ENCODE data around the gene PP2D1. TPM values are rescaled to one million over a fixed set of nuclear protein-coding genes. Genes with fewer than 3 reads are reported as not detected.

PP2D1 gene
- total RNA-seq, 1 experiment from 2014 or later = not detected

GRCh38 chr3:19960696-19961095 lies 51.4 kb downstream of the PP2D1 start:
- ATAC-seq (no peak), DNase-seq (ENCODE audit: low read depth, low spot score) (no peak)
- Histone ChIP-seq H3K4me2 (ENCODE audit: low read length) (no peak overlapping the region), H3K9me2 (ENCODE audit: insufficient read depth) (no peaks in the 10 kb centered on the region), H3K27me3 (ENCODE audit: insufficient read depth, low read length) (no peaks in the 10 kb centered on the region), H3K4me3 (replicated peaks in 1 of 2; ENCODE audit: low read depth in 1 of 2, low read length in 2 of 2) (no peak overlapping the region), H3K79me2 (ENCODE audit: insufficient read depth, low read length) (peaks cover 94% of the 10 kb centered on the region), H2AFZ (ENCODE audit: low read depth, low read length, poor library complexity, severe bottlenecking) (no peak overlapping the region), H3K36me3 (ENCODE audit: control insufficient read depth in 1 of 2, insufficient read depth in 2 of 2, low read length in 2 of 2) (peaks cover 0 to 2% of the 10 kb centered on the region in 2 experiments; a peak in 1 of 4 replicates), H3K9ac (ENCODE audit: low read length) (no peak overlapping the region), H3K4me1 (ENCODE audit: control insufficient read depth in 1 of 2, insufficient read depth in 2 of 2, low read length in 2 of 2) (peaks cover 12 to 19% of the 10 kb centered on the region in 2 experiments), H3K27ac (ENCODE audit: low read depth, low read length) (no peak overlapping the region), H4K20me1 (ENCODE audit: insufficient read depth) (no peaks in the 10 kb centered on the region), H3K9me3 (ENCODE audit: control insufficient read depth in 1 of 2, insufficient read depth in 1 of 2, low read depth in 1 of 2, low read length in 2 of 2) (no peaks in the 10 kb centered on the region)
- POLR2A ChIA-PET = no interaction called here
- BruUV-seq (replicated peaks) = no TSS peak
- intact Hi-C loops (cut with micrococcal nuclease) = no loop called here
- RAD21 ChIA-PET (ENCODE audit: low non-redundant PET in 1 of 2, low total read pairs in 2 of 2, uncharacterized antibody in 2 of 2, unreplicated experiment in 2 of 2) = no interaction called here
- TF ChIP-seq RAD21 (IDR thresholded peaks at IDR 0.05; ENCODE audit: low read depth) (no peak), SP1 (IDR thresholded peaks at IDR 0.05; ENCODE audit: low read depth) (no peak), ZFX (IDR thresholded peaks at IDR 0.05) (no peak), YY1 (IDR thresholded peaks at IDR 0.05; ENCODE audit: extremely low read depth, insufficient replicate concordance, low read depth, low read length) (no peak)
- CTCF ChIA-PET = no interaction called here

DNA sequence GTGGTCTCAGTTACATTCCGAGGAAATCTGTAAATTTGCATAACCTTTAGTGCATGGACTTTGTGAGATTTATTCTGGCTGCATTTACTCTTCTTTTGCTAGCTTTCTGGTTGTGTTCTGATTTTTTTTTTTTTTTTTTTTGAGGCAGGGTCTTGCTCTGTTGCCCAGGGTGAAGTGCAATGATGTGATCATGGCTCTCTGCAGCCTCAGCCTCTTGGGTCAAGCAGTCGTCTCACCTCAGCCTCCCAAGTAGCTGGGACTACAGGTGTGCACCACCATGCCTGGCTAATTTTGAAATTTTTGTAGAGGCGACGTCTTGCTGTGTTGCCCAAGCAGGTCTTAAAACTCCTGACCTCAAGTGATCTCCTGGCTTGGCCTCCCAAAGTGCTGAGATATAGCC lies 52.6 kb downstream of the PP2D1 start:
- H3K4me3 ChIP-seq (replicated peaks in 1 of 2; ENCODE audit: low read depth in 1 of 2, low read length in 2 of 2) = no peak overlapping the region
- H4K20me1 ChIP-seq (ENCODE audit: insufficient read depth) = no peaks in the 10 kb centered on the region
- H3K9me2 ChIP-seq (ENCODE audit: insufficient read depth) = no peaks in the 10 kb centered on the region
- H3K36me3 ChIP-seq (ENCODE audit: control insufficient read depth in 1 of 2, insufficient read depth in 2 of 2, low read length in 2 of 2) = peaks cover 0 to 2% of the 10 kb centered on the region in 2 experiments; a peak in 1 of 4 replicates
- intact Hi-C loops (cut with micrococcal nuclease) = no loop called here
- no peak overlapping the region for H2AFZ ChIP-seq (ENCODE audit: low read depth, low read length, poor library complexity, severe bottlenecking)
- RAD21 ChIA-PET (ENCODE audit: low non-redundant PET in 1 of 2, low total read pairs in 2 of 2, uncharacterized antibody in 2 of 2, unreplicated experiment in 2 of 2) = no interaction called here
- H3K27me3 ChIP-seq (ENCODE audit: insufficient read depth, low read length) = no peaks in the 10 kb centered on the region
- POLR2A ChIA-PET = no interaction called here
- no peak for DNase-seq (ENCODE audit: low read depth, low spot score)
- H3K79me2 ChIP-seq (ENCODE audit: insufficient read depth, low read length) = peaks cover 94% of the 10 kb centered on the region
- H3K9ac ChIP-seq (ENCODE audit: low read length) = no peak overlapping the region
- no TSS peak for BruUV-seq (replicated peaks)
- no peak overlapping the region for H3K4me2 ChIP-seq (ENCODE audit: low read length)
- peaks cover 12 to 23% of the 10 kb centered on the region in 2 experiments for H3K4me1 ChIP-seq (ENCODE audit: control insufficient read depth in 1 of 2, insufficient read depth in 2 of 2, low read length in 2 of 2)
- H3K27ac ChIP-seq (ENCODE audit: low read depth, low read length) = no peak overlapping the region
- ATAC-seq = no peak
- no peaks in the 10 kb centered on the region for H3K9me3 ChIP-seq (ENCODE audit: control insufficient read depth in 1 of 2, insufficient read depth in 1 of 2, low read depth in 1 of 2, low read length in 2 of 2)
- CTCF ChIA-PET = no interaction called here
- TF ChIP-seq ZNF274 (IDR thresholded peaks at IDR 0.05; ENCODE audit: low read depth, low read length) = no peak
- TF ChIP-seq JUND (IDR thresholded peaks at IDR 0.05) = no peak
- no peak for TF ChIP-seq EGR1 (IDR thresholded peaks at IDR 0.05; ENCODE audit: low read depth)
- no peak for TF ChIP-seq RAD21 (IDR thresholded peaks at IDR 0.05; ENCODE audit: low read depth)
- no peak for TF ChIP-seq SIN3A (IDR thresholded peaks at IDR 0.05; ENCODE audit: low read depth)
- no peak for TF ChIP-seq SRF (IDR thresholded peaks at IDR 0.05; ENCODE audit: low read depth)
- TF ChIP-seq EZH2phosphoT487 (IDR thresholded peaks at IDR 0.05; ENCODE audit: borderline replicate concordance) = no peak
- TF ChIP-seq, protein P1, sequence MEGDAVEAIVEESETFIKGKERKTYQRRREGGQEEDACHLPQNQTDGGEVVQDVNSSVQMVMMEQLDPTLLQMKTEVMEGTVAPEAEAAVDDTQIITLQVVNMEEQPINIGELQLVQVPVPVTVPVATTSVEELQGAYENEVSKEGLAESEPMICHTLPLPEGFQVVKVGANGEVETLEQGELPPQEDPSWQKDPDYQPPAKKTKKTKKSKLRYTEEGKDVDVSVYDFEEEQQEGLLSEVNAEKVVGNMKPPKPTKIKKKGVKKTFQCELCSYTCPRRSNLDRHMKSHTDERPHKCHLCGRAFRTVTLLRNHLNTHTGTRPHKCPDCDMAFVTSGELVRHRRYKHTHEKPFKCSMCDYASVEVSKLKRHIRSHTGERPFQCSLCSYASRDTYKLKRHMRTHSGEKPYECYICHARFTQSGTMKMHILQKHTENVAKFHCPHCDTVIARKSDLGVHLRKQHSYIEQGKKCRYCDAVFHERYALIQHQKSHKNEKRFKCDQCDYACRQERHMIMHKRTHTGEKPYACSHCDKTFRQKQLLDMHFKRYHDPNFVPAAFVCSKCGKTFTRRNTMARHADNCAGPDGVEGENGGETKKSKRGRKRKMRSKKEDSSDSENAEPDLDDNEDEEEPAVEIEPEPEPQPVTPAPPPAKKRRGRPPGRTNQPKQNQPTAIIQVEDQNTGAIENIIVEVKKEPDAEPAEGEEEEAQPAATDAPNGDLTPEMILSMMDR (IDR thresholded peaks at IDR 0.05 in 2 of 3, conservative IDR thresholded peaks at IDR 0.05 in 1 of 3; ENCODE audit: borderline replicate concordance in 1 of 3, insufficient read depth in 1 of 3, low read depth in 2 of 3, low read length in 2 of 3) = no peak
- TF ChIP-seq YY1 (IDR thresholded peaks at IDR 0.05; ENCODE audit: extremely low read depth, insufficient replicate concordance, low read depth, low read length) = no peak
- no peak for TF ChIP-seq ELF1 (IDR thresholded peaks at IDR 0.05; ENCODE audit: borderline replicate concordance, low read depth)
- no peak for TF ChIP-seq EZH2 (IDR thresholded peaks at IDR 0.05)
- no peak for TF ChIP-seq ZBTB33 (IDR thresholded peaks at IDR 0.05; ENCODE audit: extremely low read depth, insufficient replicate concordance, low read length)
- TF ChIP-seq SP1 (IDR thresholded peaks at IDR 0.05; ENCODE audit: low read depth) = no peak
